ENCODE data around the gene CUL5.

DNA sequence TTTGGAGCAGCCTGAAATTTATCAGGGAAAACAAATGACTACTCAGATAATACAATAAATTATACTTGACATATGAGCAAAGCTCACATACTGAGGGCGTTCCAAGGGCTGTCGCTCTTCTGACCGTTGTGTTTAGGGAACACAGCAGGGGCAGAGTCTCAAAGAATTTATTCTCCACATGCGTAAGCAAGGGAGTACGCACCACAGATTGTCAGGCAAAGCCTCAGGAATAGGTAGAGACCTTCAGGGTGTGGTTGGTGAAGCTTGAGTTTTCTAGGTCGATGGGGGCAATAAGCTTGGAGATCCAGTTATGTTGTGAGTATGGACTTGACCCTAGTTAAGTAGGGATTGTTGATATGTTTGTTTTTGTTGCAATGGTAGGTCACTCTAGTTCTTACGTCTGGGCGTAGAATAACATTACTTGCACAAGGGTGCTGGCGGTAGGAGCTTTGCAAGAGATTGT is 113.5 kb downstream of the CUL5 start:
- TF ChIP-seq, protein P1, sequence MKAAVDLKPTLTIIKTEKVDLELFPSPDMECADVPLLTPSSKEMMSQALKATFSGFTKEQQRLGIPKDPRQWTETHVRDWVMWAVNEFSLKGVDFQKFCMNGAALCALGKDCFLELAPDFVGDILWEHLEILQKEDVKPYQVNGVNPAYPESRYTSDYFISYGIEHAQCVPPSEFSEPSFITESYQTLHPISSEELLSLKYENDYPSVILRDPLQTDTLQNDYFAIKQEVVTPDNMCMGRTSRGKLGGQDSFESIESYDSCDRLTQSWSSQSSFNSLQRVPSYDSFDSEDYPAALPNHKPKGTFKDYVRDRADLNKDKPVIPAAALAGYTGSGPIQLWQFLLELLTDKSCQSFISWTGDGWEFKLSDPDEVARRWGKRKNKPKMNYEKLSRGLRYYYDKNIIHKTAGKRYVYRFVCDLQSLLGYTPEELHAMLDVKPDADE (IDR thresholded peaks at IDR 0.05), result no peak
- TF ChIP-seq POLR2AphosphoS5 (IDR thresholded peaks at IDR 0.05; ENCODE audit: low read depth) (no peak), EZH2phosphoT487 (IDR thresholded peaks at IDR 0.05; ENCODE audit: unreplicated experiment) (no peak), CREB1 (CRISPR knock-in tag; IDR thresholded peaks at IDR 0.05; ENCODE audit: low read depth) (no peak), JUNB (IDR thresholded peaks at IDR 0.05; ENCODE audit: unreplicated experiment) (no peak), EZH2 (IDR thresholded peaks at IDR 0.05; ENCODE audit: low read depth, unreplicated experiment) (no peak), NANOG (IDR thresholded peaks at IDR 0.05; ENCODE audit: borderline replicate concordance) (no peak)
- TF ChIP-seq, protein P2, sequence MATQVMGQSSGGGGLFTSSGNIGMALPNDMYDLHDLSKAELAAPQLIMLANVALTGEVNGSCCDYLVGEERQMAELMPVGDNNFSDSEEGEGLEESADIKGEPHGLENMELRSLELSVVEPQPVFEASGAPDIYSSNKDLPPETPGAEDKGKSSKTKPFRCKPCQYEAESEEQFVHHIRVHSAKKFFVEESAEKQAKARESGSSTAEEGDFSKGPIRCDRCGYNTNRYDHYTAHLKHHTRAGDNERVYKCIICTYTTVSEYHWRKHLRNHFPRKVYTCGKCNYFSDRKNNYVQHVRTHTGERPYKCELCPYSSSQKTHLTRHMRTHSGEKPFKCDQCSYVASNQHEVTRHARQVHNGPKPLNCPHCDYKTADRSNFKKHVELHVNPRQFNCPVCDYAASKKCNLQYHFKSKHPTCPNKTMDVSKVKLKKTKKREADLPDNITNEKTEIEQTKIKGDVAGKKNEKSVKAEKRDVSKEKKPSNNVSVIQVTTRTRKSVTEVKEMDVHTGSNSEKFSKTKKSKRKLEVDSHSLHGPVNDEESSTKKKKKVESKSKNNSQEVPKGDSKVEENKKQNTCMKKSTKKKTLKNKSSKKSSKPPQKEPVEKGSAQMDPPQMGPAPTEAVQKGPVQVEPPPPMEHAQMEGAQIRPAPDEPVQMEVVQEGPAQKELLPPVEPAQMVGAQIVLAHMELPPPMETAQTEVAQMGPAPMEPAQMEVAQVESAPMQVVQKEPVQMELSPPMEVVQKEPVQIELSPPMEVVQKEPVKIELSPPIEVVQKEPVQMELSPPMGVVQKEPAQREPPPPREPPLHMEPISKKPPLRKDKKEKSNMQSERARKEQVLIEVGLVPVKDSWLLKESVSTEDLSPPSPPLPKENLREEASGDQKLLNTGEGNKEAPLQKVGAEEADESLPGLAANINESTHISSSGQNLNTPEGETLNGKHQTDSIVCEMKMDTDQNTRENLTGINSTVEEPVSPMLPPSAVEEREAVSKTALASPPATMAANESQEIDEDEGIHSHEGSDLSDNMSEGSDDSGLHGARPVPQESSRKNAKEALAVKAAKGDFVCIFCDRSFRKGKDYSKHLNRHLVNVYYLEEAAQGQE (IDR thresholded peaks at IDR 0.05; ENCODE audit: unreplicated experiment), result no peak
- TF ChIP-seq, protein P3, sequence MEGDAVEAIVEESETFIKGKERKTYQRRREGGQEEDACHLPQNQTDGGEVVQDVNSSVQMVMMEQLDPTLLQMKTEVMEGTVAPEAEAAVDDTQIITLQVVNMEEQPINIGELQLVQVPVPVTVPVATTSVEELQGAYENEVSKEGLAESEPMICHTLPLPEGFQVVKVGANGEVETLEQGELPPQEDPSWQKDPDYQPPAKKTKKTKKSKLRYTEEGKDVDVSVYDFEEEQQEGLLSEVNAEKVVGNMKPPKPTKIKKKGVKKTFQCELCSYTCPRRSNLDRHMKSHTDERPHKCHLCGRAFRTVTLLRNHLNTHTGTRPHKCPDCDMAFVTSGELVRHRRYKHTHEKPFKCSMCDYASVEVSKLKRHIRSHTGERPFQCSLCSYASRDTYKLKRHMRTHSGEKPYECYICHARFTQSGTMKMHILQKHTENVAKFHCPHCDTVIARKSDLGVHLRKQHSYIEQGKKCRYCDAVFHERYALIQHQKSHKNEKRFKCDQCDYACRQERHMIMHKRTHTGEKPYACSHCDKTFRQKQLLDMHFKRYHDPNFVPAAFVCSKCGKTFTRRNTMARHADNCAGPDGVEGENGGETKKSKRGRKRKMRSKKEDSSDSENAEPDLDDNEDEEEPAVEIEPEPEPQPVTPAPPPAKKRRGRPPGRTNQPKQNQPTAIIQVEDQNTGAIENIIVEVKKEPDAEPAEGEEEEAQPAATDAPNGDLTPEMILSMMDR (conservative IDR thresholded peaks at IDR 0.05; ENCODE audit: low read depth in 2 of 2), result no peak
- TF ChIP-seq, protein P4, sequence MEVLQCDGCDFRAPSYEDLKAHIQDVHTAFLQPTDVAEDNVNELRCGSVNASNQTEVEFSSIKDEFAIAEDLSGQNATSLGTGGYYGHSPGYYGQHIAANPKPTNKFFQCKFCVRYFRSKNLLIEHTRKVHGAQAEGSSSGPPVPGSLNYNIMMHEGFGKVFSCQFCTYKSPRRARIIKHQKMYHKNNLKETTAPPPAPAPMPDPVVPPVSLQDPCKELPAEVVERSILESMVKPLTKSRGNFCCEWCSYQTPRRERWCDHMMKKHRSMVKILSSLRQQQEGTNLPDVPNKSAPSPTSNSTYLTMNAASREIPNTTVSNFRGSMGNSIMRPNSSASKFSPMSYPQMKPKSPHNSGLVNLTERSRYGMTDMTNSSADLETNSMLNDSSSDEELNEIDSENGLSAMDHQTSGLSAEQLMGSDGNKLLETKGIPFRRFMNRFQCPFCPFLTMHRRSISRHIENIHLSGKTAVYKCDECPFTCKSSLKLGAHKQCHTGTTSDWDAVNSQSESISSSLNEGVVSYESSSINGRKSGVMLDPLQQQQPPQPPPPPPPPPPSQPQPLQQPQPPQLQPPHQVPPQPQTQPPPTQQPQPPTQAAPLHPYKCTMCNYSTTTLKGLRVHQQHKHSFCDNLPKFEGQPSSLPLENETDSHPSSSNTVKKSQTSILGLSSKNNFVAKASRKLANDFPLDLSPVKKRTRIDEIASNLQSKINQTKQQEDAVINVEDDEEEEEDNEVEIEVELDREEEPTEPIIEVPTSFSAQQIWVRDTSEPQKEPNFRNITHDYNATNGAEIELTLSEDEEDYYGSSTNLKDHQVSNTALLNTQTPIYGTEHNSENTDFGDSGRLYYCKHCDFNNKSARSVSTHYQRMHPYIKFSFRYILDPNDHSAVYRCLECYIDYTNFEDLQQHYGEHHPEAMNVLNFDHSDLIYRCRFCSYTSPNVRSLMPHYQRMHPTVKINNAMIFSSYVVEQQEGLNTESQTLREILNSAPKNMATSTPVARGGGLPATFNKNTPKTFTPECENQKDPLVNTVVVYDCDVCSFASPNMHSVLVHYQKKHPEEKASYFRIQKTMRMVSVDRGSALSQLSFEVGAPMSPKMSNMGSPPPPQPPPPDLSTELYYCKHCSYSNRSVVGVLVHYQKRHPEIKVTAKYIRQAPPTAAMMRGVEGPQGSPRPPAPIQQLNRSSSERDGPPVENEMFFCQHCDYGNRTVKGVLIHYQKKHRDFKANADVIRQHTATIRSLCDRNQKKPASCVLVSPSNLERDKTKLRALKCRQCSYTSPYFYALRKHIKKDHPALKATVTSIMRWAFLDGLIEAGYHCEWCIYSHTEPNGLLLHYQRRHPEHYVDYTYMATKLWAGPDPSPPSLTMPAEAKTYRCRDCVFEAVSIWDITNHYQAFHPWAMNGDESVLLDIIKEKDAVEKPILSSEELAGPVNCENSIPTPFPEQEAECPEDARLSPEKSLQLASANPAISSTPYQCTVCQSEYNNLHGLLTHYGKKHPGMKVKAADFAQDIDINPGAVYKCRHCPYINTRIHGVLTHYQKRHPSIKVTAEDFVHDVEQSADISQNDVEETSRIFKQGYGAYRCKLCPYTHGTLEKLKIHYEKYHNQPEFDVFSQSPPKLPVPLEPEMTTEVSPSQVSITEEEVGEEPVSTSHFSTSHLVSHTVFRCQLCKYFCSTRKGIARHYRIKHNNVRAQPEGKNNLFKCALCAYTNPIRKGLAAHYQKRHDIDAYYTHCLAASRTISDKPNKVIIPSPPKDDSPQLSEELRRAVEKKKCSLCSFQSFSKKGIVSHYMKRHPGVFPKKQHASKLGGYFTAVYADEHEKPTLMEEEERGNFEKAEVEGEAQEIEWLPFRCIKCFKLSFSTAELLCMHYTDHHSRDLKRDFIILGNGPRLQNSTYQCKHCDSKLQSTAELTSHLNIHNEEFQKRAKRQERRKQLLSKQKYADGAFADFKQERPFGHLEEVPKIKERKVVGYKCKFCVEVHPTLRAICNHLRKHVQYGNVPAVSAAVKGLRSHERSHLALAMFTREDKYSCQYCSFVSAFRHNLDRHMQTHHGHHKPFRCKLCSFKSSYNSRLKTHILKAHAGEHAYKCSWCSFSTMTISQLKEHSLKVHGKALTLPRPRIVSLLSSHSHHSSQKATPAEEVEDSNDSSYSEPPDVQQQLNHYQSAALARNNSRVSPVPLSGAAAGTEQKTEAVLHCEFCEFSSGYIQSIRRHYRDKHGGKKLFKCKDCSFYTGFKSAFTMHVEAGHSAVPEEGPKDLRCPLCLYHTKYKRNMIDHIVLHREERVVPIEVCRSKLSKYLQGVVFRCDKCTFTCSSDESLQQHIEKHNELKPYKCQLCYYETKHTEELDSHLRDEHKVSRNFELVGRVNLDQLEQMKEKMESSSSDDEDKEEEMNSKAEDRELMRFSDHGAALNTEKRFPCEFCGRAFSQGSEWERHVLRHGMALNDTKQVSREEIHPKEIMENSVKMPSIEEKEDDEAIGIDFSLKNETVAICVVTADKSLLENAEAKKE (CRISPR knock-in tag; IDR thresholded peaks at IDR 0.05), result no peak
